ENCODE data around the gene ATOH8. TPM values are rescaled to one million over a fixed set of nuclear protein-coding genes. Genes with fewer than 3 reads are reported as not detected.
A peak's percentile ranks its signal among the peaks of the same experiment; 100 is the strongest.

Gene ATOH8
- total RNA-seq, 1 donor from 2014 or later = 1.9 TPM

DNA sequence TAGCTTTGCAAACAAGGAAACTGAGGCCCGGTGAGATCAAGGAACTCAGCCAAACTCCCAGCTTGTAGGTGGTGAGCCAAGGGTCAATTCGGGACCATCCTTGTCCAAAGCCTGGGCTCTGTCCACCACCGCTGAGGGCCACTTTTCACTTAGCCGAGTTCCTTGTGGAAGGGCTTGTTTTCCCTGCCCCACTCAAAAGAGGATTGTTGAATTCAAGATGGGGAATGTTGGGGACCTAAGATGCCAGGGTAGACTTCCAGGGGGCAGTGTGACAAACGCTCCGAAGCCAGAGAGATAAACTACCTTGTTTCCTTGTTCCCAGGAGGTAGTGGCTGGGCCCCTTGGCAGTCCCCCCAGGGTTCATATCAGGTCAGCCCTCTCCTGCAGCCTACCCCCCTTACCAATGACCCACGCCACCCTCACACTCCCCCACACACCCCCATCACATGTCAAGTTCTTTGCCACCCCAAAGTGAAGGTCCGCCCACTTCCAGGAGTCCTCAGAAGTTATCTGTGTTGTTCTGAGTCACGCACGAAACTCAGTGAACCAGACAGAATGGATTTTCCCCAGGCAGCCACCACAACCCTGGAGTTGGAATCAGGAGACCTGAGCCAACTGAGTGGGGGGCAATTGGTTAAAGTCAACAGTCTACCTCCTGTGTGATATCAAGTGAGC, 10.3 kb upstream of the ATOH8 start:
- H3K4me3 ChIP-seq (ENCODE audit: insufficient read depth, low read depth, low read length) = no peak overlapping the region
- no peak overlapping the region for H3K27ac Mint-ChIP-seq (ENCODE audit: unreplicated experiment)
- no peak overlapping the region for H3K27ac ChIP-seq (ENCODE audit: low read depth, low read length)
- no peak overlapping the region for H3K4me3 Mint-ChIP-seq (ENCODE audit: unreplicated experiment)
- no peak overlapping the region for H3K9ac ChIP-seq (ENCODE audit: low read length)
- H3K4me1 ChIP-seq (ENCODE audit: insufficient read depth, low read length) = peaks cover 45% of the 10 kb centered on the region
- H3K4me1 Mint-ChIP-seq (ENCODE audit: low read depth, unreplicated experiment) = peaks cover 32% of the 10 kb centered on the region
- peak overlapping the region; percentile 82 for H3K4me2 ChIP-seq (ENCODE audit: low read length)
- no peak for TF ChIP-seq EZH2 (IDR thresholded peaks at IDR 0.05; ENCODE audit: insufficient read depth, low read length)
- no peak for TF ChIP-seq CTCF (IDR thresholded peaks at IDR 0.05; ENCODE audit: insufficient read depth, low read depth, low read length)
- no peaks in the 10 kb centered on the region for H4K20me1 ChIP-seq (ENCODE audit: insufficient read depth, low read length)
- no peaks in the 10 kb centered on the region for H3K27me3 ChIP-seq (ENCODE audit: insufficient read depth, low read length)
- peaks cover 64% of the 10 kb centered on the region for H3K27me3 Mint-ChIP-seq (ENCODE audit: low read depth, unreplicated experiment)
- no peaks in the 10 kb centered on the region for H3K79me2 ChIP-seq (ENCODE audit: insufficient read depth, low read length)
- FAIRE-seq (no peak), DNase-seq (ENCODE audit: low read depth) (peak; percentile 71)
- peaks cover 9% of the 10 kb centered on the region for H3K9me3 Mint-ChIP-seq (ENCODE audit: unreplicated experiment)
- no peak overlapping the region for H2AFZ ChIP-seq (ENCODE audit: low read depth, low read length)
- no peaks in the 10 kb centered on the region for H3K9me3 ChIP-seq (ENCODE audit: insufficient read depth, low read depth, low read length)
- peaks cover 1% of the 10 kb centered on the region for H3K36me3 Mint-ChIP-seq (ENCODE audit: low read depth, unreplicated experiment)
- no peaks in the 10 kb centered on the region for H3K36me3 ChIP-seq (ENCODE audit: insufficient read depth, low read length)

- peaks cover 8% of the 10 kb centered on the region for H3K9me3 Mint-ChIP-seq (ENCODE audit: unreplicated experiment)
- Histone ChIP-seq H3K27me3 (ENCODE audit: insufficient read depth, low read length) (no peaks in the 10 kb centered on the region), H3K4me3 (ENCODE audit: insufficient read depth, low read depth, low read length) (no peak overlapping the region), H3K4me2 (ENCODE audit: low read length) (peak overlapping the region; percentile 82), H3K9ac (ENCODE audit: low read length) (no peak overlapping the region), H3K27ac (ENCODE audit: low read depth, low read length) (no peak overlapping the region), H3K79me2 (ENCODE audit: insufficient read depth, low read length) (no peaks in the 10 kb centered on the region), H3K36me3 (ENCODE audit: insufficient read depth, low read length) (no peaks in the 10 kb centered on the region), H2AFZ (ENCODE audit: low read depth, low read length) (no peak overlapping the region), H3K9me3 (ENCODE audit: insufficient read depth, low read depth, low read length) (no peaks in the 10 kb centered on the region), H3K4me1 (ENCODE audit: insufficient read depth, low read length) (peaks cover 45% of the 10 kb centered on the region), H4K20me1 (ENCODE audit: insufficient read depth, low read length) (no peaks in the 10 kb centered on the region)
- H3K27ac Mint-ChIP-seq (ENCODE audit: unreplicated experiment) = no peak overlapping the region
- FAIRE-seq = no peak
- H3K27me3 Mint-ChIP-seq (ENCODE audit: low read depth, unreplicated experiment) = peaks cover 63% of the 10 kb centered on the region
- H3K36me3 Mint-ChIP-seq (ENCODE audit: low read depth, unreplicated experiment) = peaks cover 1% of the 10 kb centered on the region
- no peak overlapping the region for H3K4me3 Mint-ChIP-seq (ENCODE audit: unreplicated experiment)
- H3K4me1 Mint-ChIP-seq (ENCODE audit: low read depth, unreplicated experiment) = peaks cover 34% of the 10 kb centered on the region
- no peak for DNase-seq (ENCODE audit: low read depth)
- TF ChIP-seq EZH2 (IDR thresholded peaks at IDR 0.05; ENCODE audit: insufficient read depth, low read length) (no peak), CTCF (IDR thresholded peaks at IDR 0.05; ENCODE audit: insufficient read depth, low read depth, low read length) (no peak)
Observed at GRCh38 chr2:85744055-85744454, 9.7 kb upstream of the ATOH8 start.
